Smooth muscle cell (in vitro differentiated cells): ENCODE data around the gene TREML4. TPM values are rescaled to one million over a fixed set of nuclear protein-coding genes. Genes with fewer than 3 reads are reported as not detected.

Source experiments
- DNase-seq: peaks from one replicate; lab custom pipeline; 2025; ENCODE audit not compliant: unreplicated experiment; lab: John Stamatoyannopoulos, UW
- H2AFZ ChIP-seq: fragments of 200-600 bp; sonication (generic); 2 replicates; pipeline ENCODE4 v1.6.0; 2016; ENCODE audit warnings: antibody characterized with exemption, low read depth, mild to moderate bottlenecking
- H3F3A ChIP-seq: fragments of 200-600 bp; sonication (generic); 2 replicates; pipeline ENCODE4 v1.6.0; 2017; ENCODE audit warnings: antibody characterized with exemption, low read depth
- H3K27ac ChIP-seq: fragments of 200-600 bp; sonication (generic); 2 replicates; pipeline ENCODE4 v1.5.1; 2016; ENCODE audit warnings: low read depth, mild to moderate bottlenecking
- H3K27me3 ChIP-seq: fragments of 200-600 bp; sonication (generic); 2 replicates; pipeline ENCODE4 v1.6.1; 2016; ENCODE audit warnings: low read depth, mild to moderate bottlenecking
- H3K36me3 ChIP-seq: fragments of 200-600 bp; sonication (generic); 2 replicates; pipeline ENCODE4 v1.5.1; 2016; ENCODE audit warnings: low read depth
- H3K4me1 ChIP-seq: fragments of 200-600 bp; sonication (generic); 2 replicates; pipeline ENCODE4 v1.5.1; 2016; ENCODE audit warnings: low read depth
- H3K4me2 ChIP-seq: fragments of 200-600 bp; sonication (generic); 2 replicates; pipeline ENCODE4 v1.6.0; 2016; ENCODE audit warnings: mild to moderate bottlenecking
- H3K4me3 ChIP-seq: fragments of 200-600 bp; sonication (generic); 2 replicates; pipeline ENCODE4 v1.5.1; 2016; ENCODE audit warnings: mild to moderate bottlenecking
- H3K79me2 ChIP-seq: fragments of 200-600 bp; sonication (generic); 2 replicates; pipeline ENCODE4 v1.6.0; 2016; ENCODE audit warnings: low read depth, mild to moderate bottlenecking
- H3K9ac ChIP-seq: fragments of 200-600 bp; sonication (generic); 2 replicates; pipeline ENCODE4 v1.6.0; 2016; ENCODE audit warnings: low read depth
- H3K9me3 ChIP-seq: fragments of 200-600 bp; sonication (generic); replicated peaks from 2 replicates; pipeline ENCODE4 v1.5.1; 2016; ENCODE audit warnings: low read depth
- H4K20me1 ChIP-seq: fragments of 200-600 bp; sonication (generic); 2 replicates; pipeline ENCODE4 v1.6.0; 2016; ENCODE audit warnings: low read depth
- WGBS: methylation state at CpG from one replicate; pipeline ENCODE4 v1.1.7; 2016; ENCODE audit warnings: low lambda C conversion rate; 5-methylcytosine and 5-hydroxymethylcytosine counted together
- polyA plus RNA-seq: library from polyadenylated mRNA; unstranded; fragments of >200 nt; fragmentation: Nextera tagmentation; extraction: Ambion mirVana; gene quantifications from 2 replicates; pipeline ENCODE4 v1.2.1, GENCODE V29; 2016
- total RNA-seq: library from RNA; depleted of rRNA; stranded (reverse); fragments of >200 nt; gene quantifications from 2 replicates; pipeline ENCODE4 v1.2.3, GENCODE V29; 2014
- TF ChIP-seq, protein P1 (sequence below): fragments of 200-600 bp; sonication (generic); IDR thresholded peaks from 2 replicates; pipeline ENCODE4 v1.5.1; 2017; ENCODE audit warnings: borderline replicate concordance, mild to moderate bottlenecking, antibody characterized with exemption; ENCODE audit not compliant: insufficient read depth, poor library complexity, severe bottlenecking

Gene TREML4
- not detected in 2 replicates for total RNA-seq
- not detected in 2 replicates for polyA plus RNA-seq

DNA sequence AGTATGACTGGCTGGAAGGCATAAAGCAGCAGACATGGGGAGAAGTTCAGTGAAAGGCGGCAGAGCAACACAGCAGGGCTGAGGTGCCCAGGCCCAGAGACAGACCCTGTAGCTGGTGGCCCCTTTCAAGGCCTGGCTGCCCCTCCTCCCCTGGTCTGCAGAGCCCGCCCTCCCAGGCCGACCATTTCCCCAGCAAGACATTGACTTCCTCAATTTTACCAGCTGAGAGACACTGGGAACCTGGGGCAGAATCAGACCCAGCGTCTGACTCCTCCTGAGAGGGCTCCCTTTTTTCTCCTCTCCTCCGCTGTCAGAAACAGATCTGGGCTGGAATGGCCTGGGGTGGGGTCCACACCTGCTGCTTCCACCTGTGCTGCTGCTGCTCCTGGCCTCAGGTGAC lies at the start of gene TREML4:
TSS of gene TREML4 (plus strand) at position 254 of the 400 bp plus-strand sequence. CDS start at position 333, 79 bp downstream.
- WGBS = 74% methylated on average over 5 of the region's 5 CpGs
- no peak within 1 kb of the TSS for H3K9ac ChIP-seq
- H3K79me2 ChIP-seq = no peaks in the 10 kb centered on the region
- H3K9me3 ChIP-seq = no peaks in the 10 kb centered on the region
- no peaks in the 10 kb centered on the region for H3K36me3 ChIP-seq
- H3F3A ChIP-seq = no peaks in the 10 kb centered on the region
- no peaks in the 10 kb centered on the region for H4K20me1 ChIP-seq
- H3K27ac ChIP-seq = no peak within 1 kb of the TSS
- H3K4me2 ChIP-seq = no peak within 1 kb of the TSS
- H3K27me3 ChIP-seq = peaks cover 50% of the 10 kb centered on the region
- H2AFZ ChIP-seq = no peak within 1 kb of the TSS
- H3K4me3 ChIP-seq = no peak within 1 kb of the TSS
- TF ChIP-seq, protein P1, sequence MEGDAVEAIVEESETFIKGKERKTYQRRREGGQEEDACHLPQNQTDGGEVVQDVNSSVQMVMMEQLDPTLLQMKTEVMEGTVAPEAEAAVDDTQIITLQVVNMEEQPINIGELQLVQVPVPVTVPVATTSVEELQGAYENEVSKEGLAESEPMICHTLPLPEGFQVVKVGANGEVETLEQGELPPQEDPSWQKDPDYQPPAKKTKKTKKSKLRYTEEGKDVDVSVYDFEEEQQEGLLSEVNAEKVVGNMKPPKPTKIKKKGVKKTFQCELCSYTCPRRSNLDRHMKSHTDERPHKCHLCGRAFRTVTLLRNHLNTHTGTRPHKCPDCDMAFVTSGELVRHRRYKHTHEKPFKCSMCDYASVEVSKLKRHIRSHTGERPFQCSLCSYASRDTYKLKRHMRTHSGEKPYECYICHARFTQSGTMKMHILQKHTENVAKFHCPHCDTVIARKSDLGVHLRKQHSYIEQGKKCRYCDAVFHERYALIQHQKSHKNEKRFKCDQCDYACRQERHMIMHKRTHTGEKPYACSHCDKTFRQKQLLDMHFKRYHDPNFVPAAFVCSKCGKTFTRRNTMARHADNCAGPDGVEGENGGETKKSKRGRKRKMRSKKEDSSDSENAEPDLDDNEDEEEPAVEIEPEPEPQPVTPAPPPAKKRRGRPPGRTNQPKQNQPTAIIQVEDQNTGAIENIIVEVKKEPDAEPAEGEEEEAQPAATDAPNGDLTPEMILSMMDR = no peak
- DNase-seq = no peak
- H3K4me1 ChIP-seq = no peaks in the 10 kb centered on the region

DNA sequence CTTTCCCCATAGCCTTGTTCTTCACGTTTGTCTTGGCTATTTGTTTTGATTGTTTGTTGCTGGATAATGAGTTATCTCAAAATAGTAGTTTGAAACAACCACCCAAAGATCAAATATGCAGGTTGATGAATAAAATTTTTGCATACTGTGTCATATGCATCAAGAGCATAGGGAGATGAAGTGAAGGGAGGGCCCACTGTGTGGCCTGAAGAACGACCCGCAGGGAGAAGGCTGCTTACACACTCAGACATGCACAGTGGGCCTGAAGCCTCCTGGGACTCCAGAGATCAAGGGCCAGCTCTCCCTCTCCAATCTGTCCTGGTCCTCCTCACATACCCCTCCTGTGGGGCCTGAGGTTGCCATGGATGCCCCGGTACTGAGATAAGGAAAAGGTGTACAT lies 49.0 kb upstream of the TREML4 start:
- TF ChIP-seq, protein P1 = no peak
- no peak overlapping the region for H2AFZ ChIP-seq
- no peak overlapping the region for H3K4me3 ChIP-seq
- no peaks in the 10 kb centered on the region for H3K4me1 ChIP-seq
- no peaks in the 10 kb centered on the region for H3K9me3 ChIP-seq
- H3K27me3 ChIP-seq = peaks cover 18% of the 10 kb centered on the region
- no peak overlapping the region for H3K27ac ChIP-seq
- no peak overlapping the region for H3K9ac ChIP-seq
- H3K79me2 ChIP-seq = no peaks in the 10 kb centered on the region
- no peaks in the 10 kb centered on the region for H3F3A ChIP-seq
- WGBS = 84% methylated on average over 4 of the region's 4 CpGs
- no peak overlapping the region for H3K4me2 ChIP-seq
- H4K20me1 ChIP-seq = no peaks in the 10 kb centered on the region
- DNase-seq = no peak
- no peaks in the 10 kb centered on the region for H3K36me3 ChIP-seq

DNA sequence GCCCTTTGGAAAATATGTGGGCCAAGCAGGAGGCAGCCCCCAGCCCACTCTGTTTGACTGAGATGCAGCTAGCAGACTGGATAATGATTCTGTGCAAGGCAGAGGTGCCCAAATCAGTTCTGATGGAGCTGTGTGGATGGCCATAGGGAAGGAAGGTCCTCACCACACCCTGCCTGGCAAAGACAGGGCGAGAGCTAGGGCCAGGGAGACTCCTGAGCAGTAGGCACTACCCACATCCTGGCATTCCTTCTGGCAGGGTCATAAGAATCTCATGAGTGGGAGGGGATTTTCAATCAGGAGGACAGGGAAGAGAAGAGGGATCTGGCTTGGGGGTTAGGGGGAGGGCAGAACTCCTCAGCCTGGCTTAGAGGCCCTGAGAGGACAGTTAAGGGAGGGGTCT lies 46.6 kb upstream of the TREML4 start:
- Histone ChIP-seq H3K36me3 (no peaks in the 10 kb centered on the region), H3K79me2 (no peaks in the 10 kb centered on the region), H3K4me2 (no peak overlapping the region), H3K9me3 (no peaks in the 10 kb centered on the region), H4K20me1 (no peaks in the 10 kb centered on the region), H2AFZ (no peak overlapping the region), H3K27ac (no peak overlapping the region), H3F3A (no peaks in the 10 kb centered on the region), H3K9ac (no peak overlapping the region), H3K4me1 (no peaks in the 10 kb centered on the region), H3K4me3 (no peak overlapping the region), H3K27me3 (peaks cover 9% of the 10 kb centered on the region)
- TF ChIP-seq, protein P1 = no peak
- 47% methylated on average over 1 of the region's 1 CpG for WGBS
- no peak for DNase-seq
